HG02884 (cell line): ENCODE results near the gene PAGE2B.
"Not testable (repeated sequence)": the region's sequence is repeated elsewhere in the genome, so short reads cannot be mapped to it uniquely, and the experiment has no call there.

Experiments used
- ATAC-seq: cut with Tn5 transposase; IDR thresholded peaks from one replicate; pipeline ENCODE4 v1.9.1; 2021; ENCODE audit warnings: mild to moderate bottlenecking, moderate library complexity; ENCODE audit not compliant: unreplicated experiment

The PAGE2B gene

GRCh38 chrX:55074851-55075467, at the start of gene PAGE2B:
TSS of gene PAGE2B (plus strand) at chrX:55075030. CDS start at chrX:55076042, 1,012 bp downstream.
- no peak for ATAC-seq

GRCh38 chrX:55026143-55026542, 48.7 kb upstream of the PAGE2B start:
- no peak for ATAC-seq

GRCh38 chrX:55026840-55027239, 48.0 kb upstream of the PAGE2B start:
- ATAC-seq, result no peak

- no peak for ATAC-seq
Observed at GRCh38 chrX:55028040-55028439, 46.8 kb upstream of the PAGE2B start.

- ATAC-seq, result no peak
Observed at GRCh38 chrX:55028611-55029010, 46.2 kb upstream of the PAGE2B start.

GRCh38 chrX:55029291-55029690, 45.5 kb upstream of the PAGE2B start:
- no peak for ATAC-seq

- no peak for ATAC-seq
Observed at GRCh38 chrX:55030271-55031205, 44.3 kb upstream of the PAGE2B start, which contains the start of gene ALAS2. TSS of gene ALAS2 (minus strand) at chrX:55030977. CDS start at chrX:55026000, 4,977 bp downstream.

GRCh38 chrX:55033429-55033828, 41.4 kb upstream of the PAGE2B start:
- ATAC-seq, result no peak

GRCh38 chrX:55039471-55039870, 35.4 kb upstream of the PAGE2B start:
- no peak for ATAC-seq

- ATAC-seq, result no peak
Observed at GRCh38 chrX:55041514-55041913, 33.3 kb upstream of the PAGE2B start.

- not testable (repeated sequence) for ATAC-seq
Observed at GRCh38 chrX:55050599-55050998, 24.2 kb upstream of the PAGE2B start.

GRCh38 chrX:55056820-55057674, 17.8 kb upstream of the PAGE2B start:
- no peak for ATAC-seq

GRCh38 chrX:55057675-55058249, 17.1 kb upstream of the PAGE2B start:
- no peak for ATAC-seq

GRCh38 chrX:55067180-55067579, 7.7 kb upstream of the PAGE2B start:
- not testable (repeated sequence) for ATAC-seq

GRCh38 chrX:55072286-55072685, 2.5 kb upstream of the PAGE2B start:
- no peak for ATAC-seq

GRCh38 chrX:55088795-55089489, 14.1 kb downstream of the PAGE2B start, which contains the start of gene PAGE2:
TSS of gene PAGE2 (plus strand) at chrX:55089018. CDS start at chrX:55090021, 1,003 bp downstream.
- no peak for ATAC-seq

GRCh38 chrX:55098691-55099090, 23.9 kb downstream of the PAGE2B start:
- ATAC-seq, result no peak

GRCh38 chrX:55099162-55099561, 24.3 kb downstream of the PAGE2B start:
- no peak for ATAC-seq

- ATAC-seq, result no peak
Observed at GRCh38 chrX:55102754-55103153, 27.9 kb downstream of the PAGE2B start.

- no peak for ATAC-seq
Observed at GRCh38 chrX:55107262-55107661, 32.4 kb downstream of the PAGE2B start.
